Body of pancreas (tissue), 4 donors: ENCODE results near the gene ARMC3. TPM values are rescaled to one million over a fixed set of nuclear protein-coding genes. Genes with fewer than 3 reads are reported as not detected.

Source experiments
- ATAC-seq: fragments of 150-250 bp; one replicate; pipeline ENCODE4 v1.9.1; 2016
- DNase-seq, 4 donors: peaks; one replicate each; pipeline ENCODE4 v3.0.0-alpha.2; 2019
- H3K27ac ChIP-seq, 4 donors: fragments of 200-600 bp; sonication (generic); 1 replicate in 3 of 4; 2 replicates in 1 of 4; pipeline versions ENCODE4 v1.5.1 to v1.6.1; 2016 to 2019; ENCODE audit warnings: mild to moderate bottlenecking in 1 of 4, mixed read lengths in 1 of 4, moderate library complexity in 1 of 4
- H3K27me3 ChIP-seq, 2 donors: fragments of 200-600 bp; sonication (generic); one replicate each; pipeline ENCODE4 v1.6.0; 2016; ENCODE audit warnings: mild to moderate bottlenecking in 1 of 2
- H3K36me3 ChIP-seq, 2 donors: fragments of 200-600 bp; sonication (generic); replicated peaks in 1 of 2; 2 replicates each; pipeline ENCODE4 v1.5.1; 2016; ENCODE audit warnings: low read depth in 2 of 2; ENCODE audit not compliant: insufficient read depth in 1 of 2
- H3K4me1 ChIP-seq: fragments of 200-600 bp; sonication (generic); one replicate; pipeline ENCODE4 v1.6.0; 2016
- H3K4me3 ChIP-seq, 2 donors: fragments of 200-600 bp; sonication (generic); 1 replicate in 1 of 2; 2 replicates in 1 of 2; pipeline ENCODE4 v1.5.1; 2016 to 2019
- H3K9me3 ChIP-seq, 3 donors: fragments of 200-600 bp; sonication (generic); 1 replicate in 2 of 3; 2 replicates in 1 of 3; pipeline ENCODE4 v1.5.1; 2016
- CTCF ChIP-seq, 7 experiments: fragments of 450-650 bp in 4 of 7; fragments of 200-600 bp in 3 of 7; sonication (generic) in 3 of 7; IDR thresholded peaks; one replicate each; pipeline ENCODE4 v1.5.1; 2016 to 2019; ENCODE audit warnings: antibody characterized with exemption in 7 of 7
- POLR2A ChIP-seq, 3 donors: fragments of 450-650 bp; IDR thresholded peaks; one replicate each; pipeline ENCODE4 v1.6.1; 2016; ENCODE audit warnings: antibody characterized with exemption in 3 of 3, mild to moderate bottlenecking in 2 of 3
- WGBS, 2 donors: methylation state at CpG; one replicate each; pipeline ENCODE4 v1.1.5; 2017; 5-methylcytosine and 5-hydroxymethylcytosine counted together
- intact Hi-C: fragments of 100-400 bp; cut with DNase I; formaldehyde crosslinking; loops from one replicate; pipeline ENCODE4 v1.15.1; 2023
- total RNA-seq, 2 donors: library from RNA; depleted of rRNA; stranded (reverse); fragments of >200 nt; gene quantifications; one replicate each; pipeline ENCODE4 v1.1.0, GENCODE V29; 2016

ARMC3 gene
- total RNA-seq, 2 donors from 2014 or later, result 0.33 to 0.52 TPM

GRCh38 chr10:22977751-22978150 lies 49.9 kb downstream of the ARMC3 start:
- ATAC-seq (no peak), DNase-seq (no peak)
- TF ChIP-seq POLR2A (IDR thresholded peaks at IDR 0.05), result no peak
- TF ChIP-seq CTCF (IDR thresholded peaks at IDR 0.05), result no peak
- Histone ChIP-seq H3K36me3 (no peaks in the 10 kb centered on the region), H3K4me1 (no peaks in the 10 kb centered on the region), H3K9me3 (no peaks in the 10 kb centered on the region), H3K27ac (no peak overlapping the region), H3K27me3 (no peaks in the 10 kb centered on the region), H3K4me3 (no peak overlapping the region)
- intact Hi-C loops, result no loop called here
- WGBS, 2 donors, result 88 to 90% methylated on average over 1 of the region's 1 CpG

- intact Hi-C loops, result no loop called here
These were observed 50.4 kb downstream of the ARMC3 start for GRCh38 chr10:22978287-22978686.

GRCh38 chr10:22978918-22979317 lies 51.1 kb downstream of the ARMC3 start:
- no peak for DNase-seq
- intact Hi-C loops, result no loop called here

More at GRCh38 chr10:22978287-22978686, 50.4 kb downstream of the ARMC3 start:
- no peak for TF ChIP-seq CTCF (IDR thresholded peaks at IDR 0.05)
- no peak for TF ChIP-seq POLR2A (IDR thresholded peaks at IDR 0.05)
- Histone ChIP-seq H3K27me3 (no peaks in the 10 kb centered on the region), H3K36me3 (no peaks in the 10 kb centered on the region), H3K4me1 (no peaks in the 10 kb centered on the region), H3K4me3 (no peak overlapping the region), H3K27ac (no peak overlapping the region), H3K9me3 (no peaks in the 10 kb centered on the region)
- ATAC-seq (no peak), DNase-seq (no peak)
- 29 to 35% methylated on average over 2 of the region's 2 CpGs for WGBS, 2 donors

GRCh38 chr10:22980822-22981221 lies 53.0 kb downstream of the ARMC3 start:
- TF ChIP-seq CTCF (IDR thresholded peaks at IDR 0.05), result no peak
- TF ChIP-seq POLR2A (IDR thresholded peaks at IDR 0.05), result no peak
- Histone ChIP-seq H3K4me1 (no peaks in the 10 kb centered on the region), H3K4me3 (no peak overlapping the region), H3K27ac (no peak overlapping the region), H3K9me3 (no peaks in the 10 kb centered on the region), H3K36me3 (no peaks in the 10 kb centered on the region), H3K27me3 (no peaks in the 10 kb centered on the region)
- intact Hi-C loops, result no loop called here
- DNase-seq, result no peak
- WGBS, 2 donors, result 31 to 35% methylated on average over 2 of the region's 2 CpGs
- ATAC-seq, result no peak

More at GRCh38 chr10:22978918-22979317, 51.1 kb downstream of the ARMC3 start:
- Histone ChIP-seq H3K36me3 (no peaks in the 10 kb centered on the region), H3K27me3 (no peaks in the 10 kb centered on the region), H3K9me3 (no peaks in the 10 kb centered on the region), H3K27ac (no peak overlapping the region), H3K4me3 (no peak overlapping the region), H3K4me1 (no peaks in the 10 kb centered on the region)
- 48 to 59% methylated on average over 1 of the region's 1 CpG for WGBS, 2 donors
- TF ChIP-seq CTCF (IDR thresholded peaks at IDR 0.05) (no peak), POLR2A (IDR thresholded peaks at IDR 0.05) (no peak)
- ATAC-seq, result no peak

GRCh38 chr10:22984066-22984465 lies 56.2 kb downstream of the ARMC3 start:
- 64 to 73% methylated on average over 5 of the region's 5 CpGs for WGBS, 2 donors
- Histone ChIP-seq H3K4me3 (no peak overlapping the region), H3K36me3 (no peaks in the 10 kb centered on the region), H3K27ac (no peak overlapping the region), H3K9me3 (no peaks in the 10 kb centered on the region), H3K27me3 (no peaks in the 10 kb centered on the region), H3K4me1 (peaks cover 4% of the 10 kb centered on the region)
- TF ChIP-seq CTCF (IDR thresholded peaks at IDR 0.05) (no peak), POLR2A (IDR thresholded peaks at IDR 0.05) (no peak)
- intact Hi-C loops, result no loop called here
- no peak for ATAC-seq
- DNase-seq, result no peak
